ENCODE results near the gene ZMYND12.
"Not testable (repeated sequence)": the region's sequence is repeated elsewhere in the genome, so short reads cannot be mapped to it uniquely, and the experiment has no call there.

Gene ZMYND12, protein sequence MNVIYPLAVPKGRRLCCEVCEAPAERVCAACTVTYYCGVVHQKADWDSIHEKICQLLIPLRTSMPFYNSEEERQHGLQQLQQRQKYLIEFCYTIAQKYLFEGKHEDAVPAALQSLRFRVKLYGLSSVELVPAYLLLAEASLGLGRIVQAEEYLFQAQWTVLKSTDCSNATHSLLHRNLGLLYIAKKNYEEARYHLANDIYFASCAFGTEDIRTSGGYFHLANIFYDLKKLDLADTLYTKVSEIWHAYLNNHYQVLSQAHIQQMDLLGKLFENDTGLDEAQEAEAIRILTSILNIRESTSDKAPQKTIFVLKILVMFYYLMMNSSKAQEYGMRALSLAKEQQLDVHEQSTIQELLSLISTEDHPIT

DNA sequence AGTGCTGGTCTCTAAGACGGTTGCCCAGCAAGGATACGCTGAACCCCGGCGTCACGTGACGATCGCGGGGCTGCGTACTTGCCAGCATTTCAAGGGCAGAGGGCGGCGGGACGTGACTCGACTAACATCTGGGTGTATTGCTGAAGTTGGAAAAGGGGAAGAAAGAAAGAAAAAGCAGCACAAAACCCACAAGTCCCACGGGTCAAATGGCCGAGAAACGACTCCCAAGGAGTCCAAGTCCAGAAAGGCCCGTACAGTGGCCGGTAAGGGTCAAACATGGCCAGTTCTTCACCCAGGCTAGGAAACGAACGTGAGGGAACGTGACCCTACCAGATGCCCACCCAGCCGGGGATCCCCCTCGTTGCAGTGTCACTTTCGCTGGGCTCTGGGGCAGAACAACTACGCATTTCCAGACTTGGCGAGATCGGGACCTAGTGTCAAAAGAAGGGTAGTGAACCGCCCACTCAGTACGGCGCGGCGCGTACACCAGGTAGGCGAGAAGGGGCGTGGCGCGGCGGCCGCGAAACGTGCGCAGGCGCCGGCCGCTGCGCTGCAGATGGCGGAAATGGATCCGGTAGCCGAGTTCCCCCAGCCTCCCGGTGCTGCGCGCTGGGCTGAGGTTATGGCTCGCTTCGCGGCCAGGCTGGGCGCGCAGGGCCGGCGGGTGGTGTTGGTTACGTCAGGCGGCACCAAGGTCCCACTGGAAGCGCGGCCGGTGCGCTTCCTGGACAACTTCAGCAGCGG is at the start of gene ZMYND12, which contains the start of gene PPCS:
TSS of gene ZMYND12 (minus strand) at position 13 of the 744 bp plus-strand sequence. CDS start 25 bp downstream, outside the sequence.
TSS of gene PPCS (plus strand) at position 534 of the 744 bp plus-strand sequence. CDS start at position 557, 23 bp downstream.
- peak; percentile 94 for DNase-seq

DNA sequence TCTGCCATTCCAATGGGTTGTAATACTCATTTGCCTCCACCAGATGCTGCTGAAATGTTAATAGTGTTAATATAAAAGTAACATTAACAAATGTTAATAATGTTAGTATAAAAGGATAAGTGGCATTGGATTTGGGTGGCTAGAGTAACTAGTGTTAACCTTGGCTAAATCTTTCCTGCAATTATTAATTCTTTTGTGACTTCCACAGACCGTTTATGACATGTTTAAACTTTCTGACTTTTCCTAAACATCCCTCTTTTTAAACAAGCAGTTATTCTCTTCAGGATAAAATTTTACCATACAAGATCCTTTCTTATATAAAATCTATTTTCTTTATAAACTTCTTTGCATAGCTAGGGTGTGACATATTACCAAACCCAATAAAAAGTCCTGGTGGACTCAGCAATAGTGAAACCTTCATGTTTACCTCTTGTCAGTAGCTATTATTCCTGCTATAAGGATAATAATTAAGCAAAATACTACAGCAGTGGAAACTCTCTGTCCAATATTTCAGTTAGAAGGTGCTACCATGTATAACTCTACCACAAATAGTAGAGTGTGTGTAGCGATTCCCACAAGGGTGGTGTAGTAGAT is 48.8 kb upstream of the ZMYND12 start:
- DNase-seq: no peak

DNA sequence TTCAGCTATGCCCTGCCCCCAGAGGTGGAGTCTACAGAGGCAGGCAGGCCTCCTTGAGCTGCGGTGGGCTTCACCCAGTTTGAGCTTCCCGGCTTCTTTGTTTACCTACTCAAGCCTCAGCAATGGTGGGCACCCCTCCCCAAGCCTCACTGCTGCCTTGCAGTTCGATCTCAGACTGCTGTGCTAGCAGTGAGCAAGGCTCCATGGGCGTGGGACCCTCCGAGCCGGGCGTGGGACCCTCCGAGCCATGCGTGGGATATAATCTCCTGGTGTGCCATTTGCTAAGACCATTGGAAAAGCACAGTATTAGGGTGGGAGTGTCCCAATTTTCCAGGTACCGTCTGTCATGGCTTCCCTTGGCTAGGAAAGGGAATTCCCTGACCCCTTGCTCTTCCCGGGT is 46.2 kb upstream of the ZMYND12 start:
- not testable (repeated sequence) for DNase-seq

DNA sequence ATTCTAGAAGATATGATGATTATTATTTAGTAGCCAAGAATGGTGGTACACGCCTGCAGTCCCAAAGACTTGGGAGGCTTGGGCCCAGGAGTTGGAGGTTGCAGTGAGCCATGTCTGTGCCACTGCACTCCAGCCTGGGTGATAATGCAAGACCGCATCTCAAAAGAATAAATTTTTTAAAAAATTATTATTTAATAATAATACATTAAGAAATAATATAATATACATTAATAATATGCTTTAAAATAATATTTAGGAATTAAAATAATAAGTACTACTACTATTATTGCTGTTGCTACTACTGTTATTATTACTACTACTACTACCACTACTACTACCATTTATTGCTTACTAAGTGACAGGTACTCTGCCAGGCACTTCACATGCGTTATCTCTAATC is 34.4 kb upstream of the ZMYND12 start:
- no peak for DNase-seq

DNA sequence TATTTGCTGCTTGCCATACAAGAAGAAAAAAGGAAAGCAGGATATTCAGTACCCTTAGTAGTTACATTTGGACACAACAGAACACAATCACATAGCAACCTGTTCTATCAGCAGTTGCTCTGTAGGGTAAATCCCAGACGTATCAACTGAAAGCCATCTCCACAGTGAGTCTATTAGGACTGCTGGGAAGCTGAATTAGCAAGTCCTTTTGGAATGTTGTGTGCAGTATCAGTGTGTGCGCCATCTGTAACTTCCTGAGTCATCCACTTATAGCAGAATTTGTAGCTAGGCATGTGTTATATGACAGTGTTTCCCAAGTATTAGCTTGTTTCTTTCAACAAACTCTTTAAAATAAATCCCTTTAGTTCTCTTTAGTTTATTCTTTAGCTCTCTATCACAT is 28.6 kb upstream of the ZMYND12 start:
- DNase-seq: no peak

DNA sequence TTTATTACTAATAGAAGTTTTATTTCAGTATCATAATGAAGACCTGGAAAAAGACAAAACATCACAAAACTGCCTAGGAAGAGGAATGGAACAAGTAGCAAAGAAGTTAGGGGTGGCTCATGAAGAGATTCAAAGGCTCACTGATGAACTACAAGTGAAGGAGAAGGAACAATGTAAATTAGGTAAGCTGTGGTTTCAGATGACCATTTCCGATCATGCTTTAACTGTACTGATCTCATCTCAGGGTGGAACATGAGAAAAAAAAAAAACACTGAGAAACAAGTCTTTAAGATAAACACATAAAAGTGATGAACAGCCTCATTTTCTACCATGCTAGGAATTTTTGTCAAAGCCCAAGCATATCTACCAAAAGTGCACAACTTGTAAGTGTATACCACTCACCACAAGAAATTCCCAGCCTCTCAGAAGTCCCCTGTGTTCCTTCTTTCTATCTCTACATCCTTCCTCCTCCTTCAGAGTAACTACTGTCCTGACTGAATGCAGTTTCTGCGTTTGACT is 26.9 kb upstream of the ZMYND12 start:
- no peak for DNase-seq

DNA sequence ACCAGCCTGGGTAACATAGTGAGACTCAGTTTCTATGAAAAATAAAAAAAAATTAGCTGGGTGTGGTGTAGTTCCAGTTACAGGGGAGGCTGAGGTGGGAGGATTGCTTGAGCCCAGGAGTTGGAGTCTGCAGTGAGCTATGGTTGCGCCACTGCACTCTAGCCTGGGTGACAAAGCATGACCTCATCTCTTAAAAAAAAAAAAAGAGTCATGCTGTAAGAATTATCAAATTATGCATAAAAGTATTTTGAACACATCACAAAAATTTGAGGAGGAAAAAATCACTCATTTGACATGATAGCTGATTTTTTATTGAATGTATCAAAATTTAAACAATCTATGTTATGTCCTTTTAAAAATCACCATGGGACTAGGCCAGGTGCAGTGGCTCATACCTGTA is 25.1 kb upstream of the ZMYND12 start:
- DNase-seq: no peak

DNA sequence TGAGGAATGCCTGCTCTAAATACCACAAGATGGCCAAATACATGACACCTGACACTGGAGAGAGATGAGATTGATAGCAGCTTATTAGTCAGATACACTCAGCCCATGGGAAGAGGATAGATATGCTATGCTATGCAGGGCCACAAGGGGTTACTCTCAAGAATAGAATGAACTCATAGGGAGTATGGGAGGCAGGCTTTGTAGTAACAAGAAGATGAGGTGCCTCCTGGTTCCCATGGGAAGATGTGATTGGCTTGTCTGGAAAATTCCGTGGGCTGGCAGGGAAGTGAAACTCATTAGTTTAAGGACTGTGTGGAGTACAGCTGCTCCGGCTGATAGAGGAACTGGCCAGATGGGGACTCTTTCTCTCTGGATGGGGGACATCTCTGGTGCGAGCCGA is 23.8 kb upstream of the ZMYND12 start:
- no peak for DNase-seq

DNA sequence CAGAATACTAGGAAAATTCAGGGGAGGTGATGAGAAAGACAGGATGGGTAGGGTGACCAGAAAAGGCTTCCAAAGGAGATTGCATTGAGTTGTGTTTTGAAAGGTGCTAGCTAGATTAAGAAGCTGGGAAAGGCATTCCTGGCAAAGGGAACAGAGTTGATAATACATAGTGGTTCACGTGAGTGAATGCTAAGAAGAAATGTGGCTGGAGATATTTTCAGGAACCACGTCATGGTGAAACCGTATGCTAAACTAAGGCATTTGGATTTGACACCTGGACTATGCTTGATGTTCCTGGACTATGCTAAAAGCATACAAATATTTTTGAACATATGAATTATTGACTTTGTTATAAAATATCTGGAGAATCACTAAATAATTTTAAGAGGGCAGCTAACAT is 22.0 kb upstream of the ZMYND12 start:
- DNase-seq: no peak

DNA sequence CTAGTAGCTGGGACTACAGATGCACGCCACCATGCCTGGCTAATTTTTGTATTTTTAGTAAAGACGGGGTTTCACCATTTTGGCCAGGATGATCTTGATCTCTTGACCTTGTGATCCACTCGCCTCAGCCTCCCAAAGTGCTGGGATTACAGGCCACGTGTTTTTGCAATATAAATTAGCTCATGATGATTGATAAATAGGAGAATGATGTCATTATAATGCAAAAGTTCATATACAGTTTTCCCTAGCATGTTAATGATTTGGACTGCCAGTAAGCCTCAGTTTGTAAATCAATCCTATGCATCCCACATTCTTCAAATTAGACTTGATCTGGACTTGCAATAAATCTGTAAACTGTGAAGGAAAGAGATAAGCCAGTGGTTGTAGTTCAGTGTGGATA is 21.5 kb upstream of the ZMYND12 start:
- DNase-seq: not testable (repeated sequence)

DNA sequence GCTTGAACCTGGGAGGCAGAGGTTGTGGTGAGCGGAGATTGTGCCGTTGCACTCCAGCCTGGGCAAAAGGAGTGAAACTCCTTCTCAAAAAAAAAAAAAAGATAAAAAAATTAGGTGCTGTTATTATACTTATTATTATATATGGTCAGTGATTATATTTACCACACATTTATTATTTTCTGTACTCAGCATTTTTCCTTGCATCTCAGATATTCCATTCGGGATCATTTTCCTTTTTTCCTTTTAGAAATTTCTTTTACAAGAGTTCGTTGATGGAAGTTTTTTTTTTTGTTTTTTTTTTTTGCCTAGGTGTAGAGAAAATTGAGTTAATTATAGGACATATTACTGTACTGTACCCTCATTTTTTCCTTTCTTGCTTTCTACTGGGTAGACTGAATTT is 20.8 kb upstream of the ZMYND12 start:
- DNase-seq: no peak

DNA sequence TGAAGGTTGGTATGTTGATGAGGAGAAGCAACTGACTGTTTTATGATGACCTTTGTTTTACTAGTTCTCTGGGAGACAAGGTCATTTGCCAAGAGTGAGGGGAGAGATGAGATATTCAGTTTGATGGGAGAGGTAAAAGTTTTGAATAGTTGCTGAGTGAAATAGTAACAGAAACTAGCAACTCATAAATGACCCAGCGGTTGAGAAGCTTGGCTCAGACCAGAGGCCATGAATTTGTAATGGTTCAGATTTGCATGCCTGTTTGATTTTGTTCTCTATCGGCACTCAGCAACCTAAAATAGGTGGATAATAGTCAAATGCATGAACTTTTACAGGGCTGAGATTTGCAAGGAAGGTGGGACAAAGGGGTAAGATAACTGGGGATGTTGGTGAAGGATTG is 13.9 kb upstream of the ZMYND12 start:
- no peak for DNase-seq

DNA sequence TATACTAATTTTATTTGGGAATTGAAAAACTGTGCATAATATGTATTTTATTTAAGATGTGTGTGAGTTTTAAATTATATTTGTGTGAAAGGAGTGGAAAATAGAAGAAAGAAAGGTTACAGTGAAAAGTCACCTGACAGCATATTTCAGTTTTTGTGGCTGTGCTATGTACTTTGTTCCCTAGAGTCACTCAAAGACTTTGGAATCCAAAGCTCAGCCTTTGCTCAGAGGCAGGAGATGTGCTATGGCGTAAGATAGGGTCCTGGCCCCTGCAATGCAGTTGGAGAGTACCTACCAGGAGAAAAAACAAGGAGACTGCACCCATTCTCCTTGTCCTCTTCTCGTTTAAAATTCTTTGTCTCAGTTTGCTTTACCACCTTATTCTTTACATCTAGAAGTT is 10.2 kb upstream of the ZMYND12 start:
- DNase-seq: no peak

DNA sequence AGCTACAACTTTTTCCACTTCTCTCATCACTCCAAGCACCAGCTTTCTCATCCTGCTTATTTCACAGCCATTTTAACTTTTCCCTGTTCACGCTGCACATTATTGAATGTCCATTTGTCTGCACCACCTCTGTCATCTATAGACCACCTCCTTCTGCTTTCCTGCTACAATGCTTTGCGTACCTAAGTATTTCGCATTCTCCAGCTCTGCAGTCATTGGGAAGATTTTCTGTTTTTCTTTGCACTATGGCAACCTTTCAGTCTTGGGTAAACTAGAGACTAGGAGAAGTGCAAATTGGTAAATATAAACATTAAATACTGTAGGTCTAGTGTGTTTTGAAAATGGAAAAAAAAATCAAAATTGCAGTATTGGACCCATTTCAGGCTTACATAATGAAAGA is 8.1 kb upstream of the ZMYND12 start:
- DNase-seq: no peak

DNA sequence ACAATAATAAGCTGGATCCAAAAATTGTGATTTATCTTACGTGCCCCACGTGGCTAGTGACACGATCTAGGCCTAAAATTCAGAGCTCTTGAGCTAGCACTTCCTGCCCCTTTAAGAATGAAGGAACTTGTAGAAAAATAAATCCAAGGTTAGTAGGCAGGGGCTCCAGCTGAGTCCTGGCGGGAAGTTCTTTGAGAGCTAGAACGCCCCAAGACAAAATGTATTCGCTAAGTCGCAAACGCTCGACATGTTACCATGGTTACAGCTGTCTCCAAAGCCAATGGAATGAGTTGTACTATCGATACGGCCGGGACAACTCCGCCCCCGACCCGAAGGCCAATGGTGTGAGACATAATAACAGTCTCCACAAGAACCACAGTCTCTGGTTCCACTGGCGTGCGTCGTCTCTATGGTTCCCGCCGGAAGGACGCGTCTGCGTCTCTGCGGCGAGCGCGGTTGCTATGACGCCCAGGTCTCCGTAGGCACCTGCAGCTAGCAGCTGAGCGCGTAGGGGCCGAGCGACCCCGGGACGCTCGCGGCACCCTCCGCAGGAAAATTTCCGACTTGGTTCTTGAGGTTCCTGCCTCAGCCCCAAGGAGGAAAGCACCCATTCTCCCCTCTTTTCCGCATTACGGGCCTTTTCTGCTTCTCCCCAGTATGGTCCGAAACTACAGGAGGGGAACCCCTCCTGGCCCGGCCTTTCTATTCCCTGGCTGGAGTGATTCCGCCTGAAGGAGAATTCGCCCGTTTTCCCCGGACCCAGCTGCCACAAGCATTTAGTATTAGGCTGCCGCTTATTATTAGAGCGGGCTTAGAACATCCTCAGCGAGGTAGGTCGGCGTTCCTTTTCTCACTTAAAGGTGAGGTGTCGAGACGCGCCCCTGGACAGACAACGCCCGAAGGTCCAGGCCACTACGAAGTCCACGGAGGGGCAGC is 7.3 kb upstream of the ZMYND12 start, which contains the start of gene CCDC30:
TSS of gene CCDC30 (plus strand) at position 459 of the 936 bp plus-strand sequence. CDS start 17,266 bp downstream, outside the sequence.
- DNase-seq: peak; percentile 93

DNA sequence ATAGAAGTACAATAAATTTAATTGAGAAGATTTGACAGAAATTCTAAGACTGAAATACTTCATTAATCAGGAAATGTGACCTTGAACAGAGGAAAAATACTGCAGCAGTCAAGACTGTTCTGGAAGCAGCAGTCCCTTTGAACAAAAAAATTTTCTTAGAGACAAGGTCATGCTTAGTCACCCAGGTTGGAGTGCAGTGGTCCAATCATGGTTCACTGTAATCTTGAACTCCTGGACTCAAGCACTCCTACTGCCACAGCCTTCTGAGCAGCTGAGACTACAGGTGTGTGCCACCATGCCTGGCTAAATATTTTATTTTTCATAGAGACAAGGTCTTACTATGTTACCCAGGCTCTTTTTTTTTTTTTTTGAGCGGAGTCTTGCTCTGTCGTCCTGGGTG is 5.4 kb upstream of the ZMYND12 start:
- DNase-seq: no peak

DNA sequence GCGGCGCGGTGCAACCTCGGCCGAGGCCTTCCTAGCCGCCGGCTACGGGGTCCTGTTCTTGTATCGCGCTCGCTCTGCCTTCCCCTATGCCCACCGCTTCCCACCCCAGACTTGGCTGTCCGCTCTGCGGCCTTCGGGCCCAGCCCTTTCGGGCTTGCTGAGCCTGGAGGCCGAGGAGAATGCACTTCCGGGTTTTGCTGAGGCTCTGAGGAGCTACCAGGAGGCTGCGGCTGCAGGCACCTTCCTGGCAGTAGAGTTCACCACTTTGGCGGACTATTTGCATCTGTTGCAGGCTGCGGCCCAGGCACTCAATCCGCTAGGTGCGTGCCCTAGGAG is 900 bp upstream of the ZMYND12 start:
- DNase-seq: peak; percentile 51

DNA sequence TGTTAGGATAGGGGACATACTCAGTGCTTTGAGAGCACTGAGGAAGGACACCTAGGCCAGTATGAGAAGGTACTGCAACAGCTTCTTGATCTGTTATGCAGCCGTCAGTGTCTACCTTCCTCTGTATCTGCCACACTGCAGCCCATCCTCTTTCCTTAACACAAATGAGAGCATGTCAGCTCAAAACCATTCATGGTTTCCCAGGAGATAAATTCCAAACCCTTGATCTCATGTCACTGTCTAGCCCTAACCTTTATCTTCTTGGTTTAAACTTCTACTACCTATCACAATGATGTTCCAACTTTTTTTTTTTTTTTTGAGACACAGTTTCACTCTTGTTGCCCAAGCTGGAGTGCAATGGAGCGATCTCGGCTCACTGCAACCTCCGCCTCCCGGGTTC is 1.4 kb downstream of the ZMYND12 start:
- no peak for DNase-seq

DNA sequence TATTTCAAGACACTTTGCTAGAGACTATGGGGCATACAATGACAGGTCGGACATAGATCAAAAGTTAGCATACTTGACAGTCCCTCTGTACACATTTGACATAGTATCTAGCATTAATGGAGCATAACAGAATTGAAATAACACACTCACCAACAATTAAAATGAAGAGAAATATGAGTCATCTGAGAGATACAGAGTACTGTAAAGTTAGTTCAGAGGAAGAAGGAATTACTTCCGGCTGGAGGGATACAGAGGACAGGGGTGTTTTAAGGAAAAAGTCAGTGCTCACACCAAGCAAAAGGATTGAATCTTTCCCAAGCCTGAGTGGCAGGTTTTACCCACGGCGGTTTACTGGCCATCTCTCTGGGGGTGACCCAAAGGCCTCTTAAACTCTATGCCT is 2.4 kb downstream of the ZMYND12 start:
- DNase-seq: no peak

DNA sequence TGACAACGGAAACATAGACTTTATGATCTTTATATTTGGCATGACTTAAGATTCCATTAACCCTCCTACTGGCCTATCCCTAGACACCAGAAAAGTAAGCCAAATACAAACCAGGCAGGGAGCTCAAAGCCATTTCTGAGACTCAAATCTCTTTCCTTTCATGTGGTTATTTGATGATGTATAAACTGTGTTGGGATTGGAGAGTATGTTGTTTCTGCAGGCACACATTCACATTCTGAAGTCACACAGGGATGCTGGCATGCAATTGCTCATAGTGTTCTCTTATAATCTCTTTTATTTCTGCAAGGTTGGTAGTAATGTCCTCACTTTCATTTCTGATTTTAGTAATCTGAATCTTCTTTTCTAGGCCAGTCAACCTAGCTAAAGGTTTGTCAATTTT is 5.8 kb downstream of the ZMYND12 start:
- DNase-seq: no peak

DNA sequence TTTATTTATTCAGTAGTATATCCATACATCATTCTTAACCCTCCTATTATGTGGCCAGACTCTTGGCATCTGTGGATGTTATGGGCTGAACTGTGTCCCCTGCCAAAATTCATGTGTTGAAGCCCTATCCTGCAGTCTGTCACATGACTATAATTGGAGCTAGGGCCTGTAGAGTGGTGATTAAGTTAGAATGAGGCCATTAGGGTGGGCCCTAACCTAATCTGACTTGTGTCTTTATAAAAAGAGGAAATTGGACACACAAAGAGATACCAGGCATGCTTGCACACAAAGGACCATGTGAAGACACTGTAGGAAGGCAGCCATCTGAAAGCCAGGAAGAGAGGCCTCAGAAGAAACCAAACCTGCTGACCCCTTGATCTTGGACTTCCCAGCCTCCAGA is 6.6 kb downstream of the ZMYND12 start:
- no peak for DNase-seq

DNA sequence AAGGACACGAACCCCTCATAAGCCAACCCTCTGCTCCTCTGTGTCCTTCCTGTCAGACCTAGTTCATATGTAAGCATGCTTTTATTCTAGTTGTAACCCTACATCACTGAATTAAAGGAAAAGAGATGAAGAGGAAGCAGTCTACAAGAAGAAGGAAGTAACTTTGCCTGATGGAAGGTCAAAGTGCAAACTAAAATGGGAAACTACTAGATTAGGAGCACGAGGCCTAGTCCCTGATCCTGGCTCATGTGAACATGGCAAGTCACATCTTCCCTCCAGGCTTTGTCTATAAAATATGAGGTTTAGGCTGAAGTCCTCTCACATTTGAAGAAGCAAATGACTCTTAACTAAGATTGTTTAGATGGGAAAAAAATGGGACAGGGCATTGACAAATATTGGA is 13.2 kb downstream of the ZMYND12 start:
- no peak for DNase-seq

DNA sequence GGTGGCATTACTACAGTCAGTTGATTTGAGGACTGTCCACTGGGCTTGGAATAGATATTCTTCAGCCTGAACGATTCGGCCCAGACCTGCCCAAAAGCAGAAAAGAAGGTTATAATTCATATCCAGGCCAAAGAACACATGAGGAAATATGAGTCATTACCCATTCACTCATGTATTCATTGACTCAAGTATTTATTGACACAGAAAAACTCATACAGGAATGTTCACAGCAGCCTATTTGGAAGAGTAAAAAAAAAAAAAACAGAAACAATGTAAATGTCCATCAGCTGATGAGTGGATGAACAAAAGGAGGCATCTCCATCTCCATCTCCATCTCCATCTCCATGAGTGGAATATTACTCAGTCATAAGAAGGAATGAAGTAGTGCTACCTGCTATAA is 15.9 kb downstream of the ZMYND12 start:
- DNase-seq: no peak

All from stimulated activated CD4-positive, alpha-beta T cell treated with anti-CD3 and anti-CD28 coated beads, Interleukin-4, amount 100 ng/mL, for 1 hour (primary cell).